HG03097 (cell line): ENCODE measurements around the gene CRIM1.

ENCODE experiments used
- ATAC-seq: cut with Tn5 transposase; IDR thresholded peaks from one replicate; pipeline ENCODE4 v1.9.1; 2021; ENCODE audit not compliant: unreplicated experiment, low FRiP score

CRIM1 gene

DNA sequence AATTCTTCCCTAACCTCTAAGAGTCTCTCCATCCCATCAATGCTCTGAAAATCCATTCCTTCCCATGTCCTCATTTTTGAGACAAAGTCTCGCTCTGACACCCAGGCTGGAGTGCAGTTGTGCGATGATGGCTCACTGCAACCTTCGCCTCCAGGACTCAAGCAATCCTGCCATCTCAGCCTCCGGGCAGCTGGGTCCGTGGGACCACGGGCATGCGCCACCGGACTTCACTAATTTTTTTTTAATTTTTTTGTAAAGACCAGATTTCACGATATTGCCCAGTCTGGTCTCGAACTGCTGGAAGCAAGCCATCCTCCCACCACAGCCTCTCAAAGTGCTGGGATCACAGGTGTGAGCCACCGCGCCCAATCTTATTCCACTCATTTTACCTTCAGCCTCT, 240.8 kb downstream of the CRIM1 start:
- ATAC-seq = no peak

DNA sequence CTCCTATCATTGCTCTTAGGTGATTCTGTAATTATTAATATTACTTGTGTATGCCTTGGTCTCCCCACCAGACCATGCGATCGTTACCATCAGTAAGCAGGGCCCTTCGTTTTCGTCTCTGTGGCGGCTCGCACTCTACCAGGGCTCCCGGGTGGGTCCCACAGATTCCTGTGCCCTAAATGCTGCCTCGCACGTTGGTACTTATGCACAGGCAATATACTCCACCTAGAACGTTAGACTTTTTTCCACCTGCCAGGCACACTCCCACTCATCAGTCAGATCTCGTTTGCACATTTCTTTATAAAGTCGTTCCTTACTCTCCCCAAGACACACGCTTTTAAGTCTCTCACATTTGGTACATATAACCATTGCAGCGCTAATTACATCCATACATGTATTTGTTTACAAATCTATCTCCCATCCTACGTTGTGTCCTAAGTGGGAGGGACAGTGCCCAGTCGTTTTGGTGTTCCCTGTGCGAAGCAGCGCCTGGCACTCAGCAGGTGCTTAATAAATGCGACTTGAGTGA, 241.5 kb downstream of the CRIM1 start:
- no peak for ATAC-seq

- ATAC-seq = peak; percentile 100
Observed at GRCh38 chr2:36597532-36598377, 242.2 kb downstream of the CRIM1 start, which contains the start of gene FEZ2. TSS of gene FEZ2 (minus strand) at chr2:36598168. CDS start at chr2:36598142, 26 bp downstream.
